ENCODE results near the gene KIAA1958. TPM values are rescaled to one million over a fixed set of nuclear protein-coding genes. Genes with fewer than 3 reads are reported as not detected.

KIAA1958 gene
- total RNA-seq, 1 donor from 2014 or later: 14.2 TPM

GRCh38 chr9:112569186-112569585 lies 82.6 kb downstream of the KIAA1958 start:
- intact Hi-C loops (cut with DNase I): no loop called here
- no peak for TF ChIP-seq CTCF (IDR thresholded peaks at IDR 0.05)
- Histone ChIP-seq H3K4me3 (no peak overlapping the region), H3K27me3 (no peaks in the 10 kb centered on the region), H3K9me3 (no peaks in the 10 kb centered on the region), H3K4me1 (peaks cover 6% of the 10 kb centered on the region), H3K36me3 (no peaks in the 10 kb centered on the region), H3K27ac (no peak overlapping the region)
- ATAC-seq: no peak
- no peak for DNase-seq

- no peak overlapping the region for H3K27ac ChIP-seq
- no peak for ATAC-seq
These were observed 84.1 kb downstream of the KIAA1958 start for GRCh38 chr9:112570671-112571167.

DNA sequence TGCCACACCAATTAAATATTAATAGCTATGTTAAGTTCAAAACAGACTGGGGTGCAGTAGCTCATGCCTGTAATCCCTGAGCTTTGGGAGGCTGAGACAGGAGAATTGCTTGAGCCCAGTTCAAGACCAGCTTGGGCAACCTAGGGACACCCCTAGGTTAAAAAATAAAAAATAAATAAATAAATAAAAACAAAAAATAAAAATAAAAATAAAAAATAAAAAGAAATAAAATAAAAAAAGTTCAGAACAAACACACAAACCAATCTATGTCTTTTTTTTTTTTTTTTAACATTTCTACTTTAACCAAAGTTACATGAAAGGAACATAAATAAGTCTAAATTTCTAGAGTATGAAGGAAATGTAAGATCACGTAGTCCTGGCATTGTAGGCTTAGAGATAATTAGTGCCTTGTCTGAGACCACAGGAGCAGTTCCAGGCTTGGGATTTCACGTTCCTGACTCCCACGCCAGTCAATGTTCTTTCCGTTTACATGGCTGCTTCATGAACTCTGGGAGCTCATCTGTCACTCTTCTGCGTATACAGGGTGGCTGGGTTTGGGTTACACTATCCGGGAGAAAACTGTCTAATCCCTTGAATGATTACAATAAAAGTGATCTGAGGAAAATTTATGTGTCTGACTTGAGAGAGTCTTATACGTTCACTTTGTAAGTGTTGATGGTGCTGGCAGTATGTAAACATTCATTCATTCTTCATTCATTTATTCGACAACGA lies 85.2 kb downstream of the KIAA1958 start:
- no peaks in the 10 kb centered on the region for H3K9me3 ChIP-seq
- H3K4me3 ChIP-seq: no peak overlapping the region
- H3K27me3 ChIP-seq: no peaks in the 10 kb centered on the region
- intact Hi-C loops (cut with DNase I): no loop called here
- H3K36me3 ChIP-seq: no peaks in the 10 kb centered on the region
- DNase-seq (no peak), ATAC-seq (no peak)
- no peak overlapping the region for H3K27ac ChIP-seq
- H3K4me1 ChIP-seq: peaks cover 6% of the 10 kb centered on the region
- no peak for TF ChIP-seq CTCF (IDR thresholded peaks at IDR 0.05)

More at GRCh38 chr9:112570671-112571167, 84.1 kb downstream of the KIAA1958 start:
- no peak for DNase-seq
- intact Hi-C loops (cut with DNase I): no loop called here
- Histone ChIP-seq H3K27me3 (no peaks in the 10 kb centered on the region), H3K4me1 (peaks cover 6% of the 10 kb centered on the region), H3K4me3 (no peak overlapping the region), H3K36me3 (no peaks in the 10 kb centered on the region), H3K9me3 (no peaks in the 10 kb centered on the region)
- no peak for TF ChIP-seq CTCF (IDR thresholded peaks at IDR 0.05)

- DNase-seq: no peak
- Histone ChIP-seq H3K27ac (no peak overlapping the region), H3K36me3 (no peaks in the 10 kb centered on the region), H3K4me1 (peaks cover 6% of the 10 kb centered on the region), H3K4me3 (no peak overlapping the region), H3K9me3 (no peaks in the 10 kb centered on the region), H3K27me3 (no peaks in the 10 kb centered on the region)
- ATAC-seq: no peak
- intact Hi-C loops (cut with DNase I): no loop called here
- TF ChIP-seq CTCF (IDR thresholded peaks at IDR 0.05): no peak
These were observed 85.8 kb downstream of the KIAA1958 start for GRCh38 chr9:112572416-112572815.

- DNase-seq (no peak), ATAC-seq (no peak)
- Histone ChIP-seq H3K27ac (no peak overlapping the region), H3K27me3 (no peaks in the 10 kb centered on the region), H3K4me1 (peaks cover 6% of the 10 kb centered on the region), H3K9me3 (no peaks in the 10 kb centered on the region), H3K4me3 (no peak overlapping the region), H3K36me3 (no peaks in the 10 kb centered on the region)
- intact Hi-C loops (cut with DNase I): no loop called here
- no peak for TF ChIP-seq CTCF (IDR thresholded peaks at IDR 0.05)
These were observed 87.4 kb downstream of the KIAA1958 start for GRCh38 chr9:112574008-112574407.
